GM12801 (cell line): Measurements from ENCODE around the gene IL3RA.

Experiments
- CTCF ChIP-seq: IDR thresholded peaks from one replicate; pipeline ENCODE4 v1.5.1; 2011; ENCODE audit warnings: control low read depth; ENCODE audit not compliant: insufficient read length; ENCODE audit errors: extremely low read depth

Gene IL3RA

GRCh38 chrX:1394731-1395501, 58.3 kb downstream of the IL3RA start:
- no peak for TF ChIP-seq CTCF

GRCh38 chrX:1395646-1396216, 59.1 kb downstream of the IL3RA start:
- TF ChIP-seq CTCF: no peak

DNA sequence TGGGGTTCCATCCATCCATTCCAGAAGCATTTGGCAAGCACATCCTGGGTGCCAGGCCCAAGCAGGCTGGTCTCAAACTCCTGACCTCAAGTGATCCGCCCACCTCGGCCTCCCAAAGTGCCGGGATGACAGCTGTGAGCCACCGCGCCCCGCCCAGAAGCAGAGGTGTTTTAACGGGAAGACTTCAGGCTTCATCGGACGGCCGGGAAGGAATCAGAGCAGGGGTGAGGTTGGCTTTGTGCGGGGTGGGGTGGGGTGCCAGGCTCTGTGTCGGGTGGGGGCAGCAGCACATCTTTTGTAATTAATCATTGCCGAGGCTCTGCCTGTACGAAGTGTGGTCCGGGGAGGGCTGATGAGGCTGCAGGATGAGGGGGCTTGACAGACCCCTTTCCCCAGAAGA, 60.4 kb downstream of the IL3RA start:
- TF ChIP-seq CTCF: no peak

DNA sequence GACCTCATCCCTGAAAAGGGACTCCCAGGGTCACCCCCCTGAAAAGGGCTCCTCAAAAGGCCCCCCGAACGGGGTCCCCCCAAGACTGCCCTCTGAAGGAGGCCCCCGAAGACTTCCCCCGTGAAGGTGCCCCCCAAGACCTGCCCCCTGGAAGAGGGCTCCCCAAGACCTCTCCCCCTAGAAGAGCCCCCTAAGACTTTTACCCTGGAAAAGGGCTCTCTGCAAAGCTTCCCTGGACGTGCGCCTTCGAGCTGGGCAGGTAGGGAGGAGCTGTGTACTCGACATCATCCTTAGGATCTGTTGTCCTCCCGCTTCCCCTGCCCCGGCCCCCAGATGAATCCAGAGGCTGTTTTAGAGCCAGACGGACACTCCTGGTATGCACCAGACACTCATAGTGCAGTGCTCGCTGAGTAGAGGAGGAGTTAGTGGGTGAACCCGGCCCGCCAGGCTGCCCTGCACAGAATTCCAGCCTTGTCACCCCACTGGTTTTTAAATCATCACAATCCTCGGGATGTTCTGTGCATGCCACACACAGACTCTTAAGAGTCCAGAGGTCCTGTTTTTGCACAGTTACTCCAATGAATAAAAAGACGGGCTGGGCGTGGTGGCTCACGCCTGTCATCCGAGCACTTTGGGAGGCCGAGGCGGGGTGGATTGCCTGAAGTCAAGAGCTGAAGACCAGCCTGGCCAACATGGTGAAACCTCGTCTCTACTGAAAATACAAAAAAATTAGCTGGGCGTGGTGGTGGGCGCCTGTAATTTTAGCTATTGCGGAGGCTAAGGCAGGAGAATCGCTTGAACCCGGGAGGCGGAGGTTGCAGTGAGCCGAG, 61.1 kb downstream of the IL3RA start:
- TF ChIP-seq CTCF: no peak

DNA sequence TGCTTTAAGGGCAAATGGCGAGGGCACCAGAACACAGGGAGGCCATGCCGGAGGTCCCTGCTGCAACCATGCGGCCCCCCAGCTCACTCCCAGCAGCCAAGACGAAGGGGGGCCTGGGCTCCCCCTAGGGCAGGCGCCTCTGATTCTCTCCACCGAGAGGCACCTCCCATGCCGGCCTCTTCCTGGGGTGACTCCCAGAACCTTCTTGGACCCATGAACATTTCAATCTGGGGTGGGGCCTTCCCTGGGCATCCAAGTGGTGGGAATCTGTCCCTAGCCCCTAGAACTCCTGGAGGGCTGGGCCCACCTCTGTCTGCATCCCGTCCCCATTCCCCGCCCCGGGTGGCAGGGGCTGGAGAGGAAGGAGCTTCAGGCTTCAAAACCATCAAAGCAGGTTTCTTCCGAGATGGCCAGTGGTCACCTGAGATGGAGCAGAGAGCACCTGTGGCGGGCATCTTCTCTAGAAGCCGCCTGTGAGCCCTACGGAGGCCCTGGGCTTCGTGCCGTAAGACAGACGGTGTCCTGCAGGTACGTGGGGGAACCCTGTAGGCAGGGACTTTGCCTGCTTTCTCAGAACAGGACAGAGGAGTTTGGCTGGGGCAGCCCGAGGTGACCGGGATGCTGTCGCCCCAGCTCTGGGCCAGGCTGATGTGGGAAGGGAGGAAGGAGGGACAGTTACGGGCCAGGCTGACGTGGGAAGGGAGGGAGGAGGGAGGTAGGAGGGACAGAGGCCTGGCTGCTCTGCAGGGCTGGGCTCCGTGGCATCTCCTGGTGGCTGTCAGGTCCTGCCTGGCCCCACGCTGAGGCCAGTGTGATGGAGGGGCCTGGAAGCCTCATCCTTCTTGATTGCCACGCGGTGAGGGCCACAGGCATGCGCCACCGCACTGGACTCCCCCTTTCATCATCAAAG, 62.1 kb downstream of the IL3RA start:
- TF ChIP-seq CTCF: no peak

- no peak for TF ChIP-seq CTCF
Measured at GRCh38 chrX:1400049-1400448, 63.5 kb downstream of the IL3RA start.
